HG02973 (cell line): Measurements from ENCODE around the gene COPS3.
"Not testable (repeated sequence)": the region's sequence is repeated elsewhere in the genome, so short reads cannot be mapped to it uniquely, and the experiment has no call there.

ENCODE experiments used
- ATAC-seq: cut with Tn5 transposase; IDR thresholded peaks from one replicate; pipeline ENCODE4 v1.9.1; 2021; ENCODE audit warnings: moderate library complexity; ENCODE audit not compliant: unreplicated experiment

COPS3 gene

DNA sequence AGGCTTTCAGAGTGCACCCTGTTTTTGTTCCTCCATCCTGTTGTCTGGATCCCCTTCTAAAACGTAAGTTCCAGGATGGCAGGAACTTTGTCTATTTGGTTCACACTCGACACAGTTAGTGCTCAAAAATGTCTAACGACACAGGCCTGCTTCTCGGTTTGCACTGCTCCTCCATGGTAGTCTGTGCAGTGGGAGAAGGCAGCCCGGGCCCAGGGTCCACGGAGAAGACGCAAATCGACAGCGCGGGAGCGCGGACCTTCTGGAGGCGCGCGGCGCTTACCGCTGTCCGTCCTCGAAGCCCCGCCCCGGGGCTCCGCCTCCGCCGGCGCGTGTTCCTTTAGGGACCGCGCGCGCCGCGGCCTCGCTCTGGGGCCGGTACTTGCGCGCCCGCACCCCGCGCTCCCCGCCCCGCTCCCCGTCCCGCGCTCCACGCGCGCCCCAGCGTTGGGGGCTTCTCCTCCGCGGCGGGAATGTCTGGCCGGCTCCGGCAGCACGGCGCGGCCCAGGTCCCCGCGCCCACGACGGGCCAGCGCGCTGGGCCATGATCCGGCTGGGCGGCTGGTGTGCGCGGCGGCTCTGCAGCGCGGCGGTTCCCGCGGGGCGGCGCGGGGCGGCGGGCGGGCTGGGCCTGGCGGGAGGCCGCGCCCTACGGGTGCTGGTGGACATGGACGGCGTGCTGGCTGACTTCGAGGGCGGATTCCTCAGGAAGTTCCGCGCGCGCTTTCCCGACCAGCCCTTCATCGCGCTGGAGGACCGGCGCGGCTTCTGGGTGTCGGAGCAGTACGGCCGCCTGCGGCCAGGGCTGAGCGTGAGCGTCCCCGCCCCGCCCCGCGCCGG lies 22.2 kb upstream of the COPS3 start, which contains the start of gene NT5M:
Gene NT5M (plus strand): TSS at position 364 of the 837 bp plus-strand sequence. CDS start 178 bp downstream, at position 542.
- no peak for ATAC-seq

DNA sequence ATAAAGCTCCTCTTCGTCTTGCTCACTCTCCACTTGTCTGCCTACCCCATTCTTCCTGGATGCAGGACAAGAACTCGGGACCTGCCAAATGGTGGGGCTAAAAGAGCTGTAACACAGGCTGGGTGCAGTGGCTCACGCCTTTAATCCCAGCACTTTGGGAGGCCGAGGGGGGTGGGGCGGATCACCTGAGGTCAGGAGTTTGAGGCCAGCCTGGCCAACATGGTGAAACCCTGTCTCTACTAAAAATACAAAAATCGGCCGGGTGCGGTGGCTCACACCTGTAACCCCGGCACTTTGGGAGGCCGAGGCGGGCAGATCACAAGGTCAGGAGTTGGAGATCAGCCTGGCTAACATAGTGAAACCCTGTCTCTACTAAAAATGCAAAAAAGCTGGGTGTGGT lies 20.6 kb upstream of the COPS3 start:
- not testable (repeated sequence) for ATAC-seq

DNA sequence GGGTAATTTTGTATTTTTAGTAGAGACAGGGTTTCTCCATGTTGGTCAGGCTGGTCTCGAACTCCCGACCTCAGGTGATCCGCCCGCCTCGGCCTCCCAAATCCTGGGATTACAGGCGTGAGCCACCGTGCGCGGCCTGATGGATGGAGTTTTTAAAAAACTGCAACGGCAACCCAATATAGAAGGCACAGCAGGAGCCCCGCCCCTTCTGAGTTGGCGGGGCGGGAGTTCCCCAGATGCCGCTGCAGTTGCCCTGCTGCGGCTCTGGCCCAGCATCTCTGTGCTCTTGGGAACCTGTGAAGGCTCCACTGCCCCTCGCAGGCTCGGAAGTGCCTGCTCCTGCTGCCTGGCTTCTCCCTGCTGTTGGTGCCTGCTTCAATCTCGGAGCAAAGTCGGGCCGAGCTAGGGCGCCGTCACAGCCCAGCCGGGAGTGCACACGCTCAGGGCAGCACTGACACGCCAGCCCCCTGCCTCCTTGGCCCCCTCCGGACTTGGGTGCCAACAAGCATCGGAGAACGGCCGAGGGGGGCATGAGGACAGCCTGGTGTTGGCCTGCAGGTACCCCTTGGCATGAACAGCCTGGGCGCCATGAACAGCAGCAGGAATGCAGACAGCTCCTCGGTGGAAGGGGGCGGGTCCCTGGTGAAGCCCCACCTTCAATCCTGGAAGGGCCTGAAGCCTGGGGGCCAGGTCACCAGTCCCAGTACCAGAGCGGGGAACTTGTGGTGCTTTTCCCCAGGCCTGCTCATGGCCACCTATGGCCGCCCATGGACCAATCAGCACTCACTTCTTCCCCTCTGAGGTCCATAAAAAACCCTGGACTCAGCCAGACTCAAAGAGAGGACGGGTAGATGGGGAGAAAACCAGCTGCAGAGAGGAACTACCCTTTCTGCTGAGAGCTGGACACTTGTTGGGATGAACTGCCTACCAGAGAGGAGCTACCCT lies 19.9 kb upstream of the COPS3 start:
- ATAC-seq, result no peak

DNA sequence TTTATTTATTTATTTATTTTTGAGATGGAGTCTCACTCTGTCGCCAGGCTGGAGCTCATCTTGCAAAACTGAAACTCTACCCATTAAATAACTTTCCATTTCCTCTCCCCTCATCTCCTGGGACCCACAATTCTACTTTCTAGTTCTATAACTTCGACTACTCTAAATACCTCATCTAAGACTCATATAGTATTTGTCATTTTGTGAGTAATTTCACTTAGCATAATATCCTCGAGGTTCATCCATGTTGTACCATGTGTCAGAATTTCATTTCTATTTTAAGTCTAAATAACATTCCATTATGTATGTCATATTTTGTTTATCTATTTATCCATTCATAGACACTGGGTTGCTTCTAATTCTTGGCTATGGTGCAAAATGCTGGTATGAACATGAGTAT lies 17.1 kb upstream of the COPS3 start:
- ATAC-seq, result no peak

DNA sequence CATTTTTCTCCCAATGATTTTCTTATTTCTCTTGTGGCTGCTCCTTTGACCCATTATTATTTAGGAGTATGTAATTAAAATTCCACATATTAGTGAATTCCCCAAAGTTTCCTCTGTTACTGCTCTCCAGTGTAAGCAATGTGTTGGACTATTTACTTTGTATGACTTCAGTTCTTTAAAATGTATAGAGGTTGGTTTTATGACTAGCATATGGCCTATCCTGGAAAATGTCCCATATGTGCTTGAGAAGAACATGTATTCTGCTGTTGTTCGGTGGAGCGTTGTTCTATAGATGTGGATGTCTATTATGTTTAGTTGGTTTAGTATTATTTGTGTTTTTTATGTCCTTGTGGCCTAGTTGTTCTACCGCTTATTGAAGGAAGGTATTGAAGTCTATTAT lies 16.2 kb upstream of the COPS3 start:
- ATAC-seq, result no peak

DNA sequence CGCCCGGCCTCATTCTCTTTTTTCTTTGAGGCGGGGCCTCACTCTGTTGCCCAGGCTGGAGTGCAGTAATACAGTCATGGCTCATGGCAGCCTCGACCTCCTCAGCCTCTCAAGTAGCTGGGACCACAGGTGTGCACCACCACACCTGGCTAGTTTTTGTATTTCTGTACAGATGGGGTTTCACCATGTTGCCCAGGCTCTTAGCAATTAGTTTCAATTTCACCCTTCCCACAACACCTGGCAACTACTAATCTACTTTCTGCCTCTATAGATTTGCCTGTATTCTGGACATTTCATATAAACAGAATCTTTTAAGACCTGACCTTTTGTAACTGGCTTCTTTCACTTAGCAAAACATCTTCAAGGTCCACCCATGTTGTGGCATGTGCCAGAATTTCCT lies 14.1 kb upstream of the COPS3 start:
- no peak for ATAC-seq

DNA sequence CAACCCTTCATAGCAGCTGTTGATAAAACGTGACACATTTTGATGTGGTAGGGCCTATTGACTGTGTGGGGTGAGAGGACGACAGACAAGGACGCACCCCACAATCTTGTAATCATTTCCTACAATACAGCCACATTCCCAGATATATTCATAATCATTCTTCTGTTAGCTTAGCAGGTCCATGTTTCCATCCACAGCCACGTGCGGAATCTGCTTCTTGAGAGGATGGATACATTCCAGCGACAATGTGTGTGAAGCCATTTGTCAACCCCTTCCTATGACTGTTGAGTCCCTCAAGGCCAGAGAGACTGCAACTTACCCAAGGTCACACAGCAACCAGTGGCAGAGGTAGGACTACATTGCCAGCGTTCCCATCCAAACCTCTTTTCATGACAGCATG lies 8.7 kb upstream of the COPS3 start:
- no peak for ATAC-seq

DNA sequence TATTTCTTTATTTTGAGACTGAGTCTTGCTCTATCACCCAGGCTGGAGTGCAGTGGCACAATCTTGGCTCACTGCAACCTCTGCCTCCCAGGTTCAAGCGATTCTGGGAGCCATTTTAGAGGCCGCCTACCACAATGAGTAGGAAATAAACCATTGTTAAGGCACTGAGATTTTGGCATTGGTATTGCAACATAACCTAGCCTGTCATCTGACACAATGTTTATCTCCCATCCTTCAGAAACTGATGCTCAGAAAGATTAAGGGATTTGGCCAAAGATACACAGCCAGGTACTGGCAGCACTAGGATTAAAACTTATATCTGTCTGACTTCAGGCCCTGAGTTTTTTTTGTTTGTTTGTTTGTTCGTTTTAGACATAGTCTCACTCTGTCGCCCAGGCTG lies 8.0 kb upstream of the COPS3 start:
- no peak for ATAC-seq

DNA sequence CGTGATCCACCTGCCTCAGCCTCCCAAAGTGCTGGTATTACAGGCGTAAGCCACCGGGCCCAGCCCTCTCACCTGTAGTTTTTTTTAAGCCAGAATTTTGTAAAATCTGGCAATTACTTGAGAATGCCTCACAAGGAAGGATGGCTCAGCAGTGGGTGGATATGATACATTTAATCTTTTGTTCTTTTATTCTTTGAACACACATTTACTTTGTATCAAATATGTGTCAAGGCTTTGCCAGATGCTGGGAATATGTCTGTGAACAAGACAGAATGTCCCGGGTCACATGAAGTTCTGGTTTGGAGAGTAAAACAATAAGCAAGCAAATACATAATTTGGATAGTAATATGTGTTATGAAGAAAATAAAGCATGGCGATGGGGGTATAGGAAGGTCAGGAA lies 4.9 kb upstream of the COPS3 start:
- no peak for ATAC-seq

DNA sequence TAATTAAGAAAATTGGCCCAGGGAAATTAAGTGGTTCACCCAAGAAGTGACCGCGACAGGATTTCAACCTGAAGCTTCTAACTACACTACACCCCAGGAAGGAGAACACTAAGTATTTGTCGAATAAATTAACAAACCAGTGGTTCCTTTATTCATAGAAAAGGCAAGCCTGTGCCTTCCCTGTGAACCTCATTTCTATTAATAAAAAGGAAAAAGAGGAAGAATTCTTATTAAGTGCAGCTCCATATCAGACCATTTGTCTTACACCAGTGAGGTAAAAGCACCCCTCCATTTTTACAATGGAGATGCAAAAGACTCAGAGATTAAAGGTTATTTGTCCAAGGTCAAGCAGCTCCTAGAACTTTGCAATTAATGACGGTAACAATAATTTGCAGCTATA lies 1.7 kb downstream of the COPS3 start:
- no peak for ATAC-seq

DNA sequence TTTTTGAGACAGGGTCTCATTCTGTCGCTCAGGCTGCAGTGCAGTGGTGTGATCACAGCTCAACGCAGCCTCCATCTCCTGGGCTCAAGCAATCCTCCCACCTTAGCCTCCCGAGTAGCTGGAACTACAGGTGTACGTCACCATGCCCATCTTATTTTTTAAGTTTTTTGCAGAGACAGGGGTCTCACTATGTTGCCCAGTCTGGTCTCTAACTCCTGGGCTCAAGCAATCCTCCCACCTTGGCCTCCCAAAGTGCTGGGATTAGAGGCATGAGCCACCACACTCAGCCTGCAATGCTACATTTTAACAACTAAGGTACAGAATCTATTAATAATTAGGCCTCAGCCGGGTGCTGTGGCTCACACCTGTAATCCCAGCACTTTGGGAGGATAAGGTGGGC lies 3.6 kb downstream of the COPS3 start:
- not testable (repeated sequence) for ATAC-seq

DNA sequence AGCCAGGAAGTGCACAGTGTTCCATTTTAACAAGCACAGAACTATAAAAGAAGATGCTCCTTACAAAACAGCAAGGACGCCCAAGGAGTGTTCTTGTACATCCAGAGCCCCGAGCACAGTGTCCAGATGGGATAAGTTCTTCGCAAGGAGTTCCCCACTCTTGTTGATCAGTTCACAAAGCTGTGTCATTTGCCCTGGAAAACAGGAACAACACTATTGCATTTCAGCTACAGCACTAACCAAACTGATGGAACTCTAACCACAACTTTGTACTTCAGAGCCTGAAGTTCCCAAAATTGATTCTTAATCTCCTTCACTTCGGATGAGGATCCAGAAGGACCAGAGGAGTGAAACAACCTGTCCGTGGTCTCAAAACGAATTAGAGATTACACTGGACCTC lies 5.1 kb downstream of the COPS3 start:
- ATAC-seq, result no peak

DNA sequence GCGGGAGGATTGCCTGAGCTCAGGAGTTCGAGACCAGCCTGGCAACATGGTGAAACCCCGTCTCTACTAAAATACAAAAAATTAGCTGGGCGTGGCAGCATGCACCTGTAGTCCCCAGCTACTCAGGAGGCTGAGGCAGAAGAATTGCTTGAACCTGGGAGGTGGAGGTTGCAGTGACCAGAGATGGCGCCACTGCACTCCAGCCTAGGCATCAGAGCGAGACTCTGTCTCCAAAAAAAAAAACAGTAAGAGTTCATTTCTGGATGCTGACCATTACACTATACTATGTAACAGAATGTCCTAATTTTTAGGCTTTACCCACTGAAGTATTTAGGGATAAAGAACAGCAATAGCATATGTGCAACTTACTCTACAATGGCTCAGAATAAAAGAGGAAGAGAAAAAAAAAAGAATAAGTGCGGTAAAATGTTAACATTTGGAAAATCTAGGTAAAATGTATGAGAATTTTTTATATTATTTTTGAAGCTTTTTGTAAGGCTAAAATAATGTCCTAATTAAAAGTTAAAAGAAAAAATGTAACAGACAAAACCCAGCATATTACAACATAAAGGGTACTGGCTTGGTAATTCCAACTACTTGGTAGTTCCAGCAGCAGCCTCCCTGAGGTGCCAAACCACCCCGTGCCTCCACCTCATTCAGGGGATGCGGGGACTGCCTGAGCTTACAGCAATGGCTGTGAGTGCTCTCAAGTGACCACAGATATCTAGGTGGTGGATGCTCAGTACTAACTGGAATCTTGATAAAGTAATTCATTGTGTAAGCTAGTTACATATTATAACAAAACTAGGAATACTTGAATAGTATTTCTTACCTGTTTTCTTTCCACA lies 10.9 kb downstream of the COPS3 start:
- no peak for ATAC-seq

DNA sequence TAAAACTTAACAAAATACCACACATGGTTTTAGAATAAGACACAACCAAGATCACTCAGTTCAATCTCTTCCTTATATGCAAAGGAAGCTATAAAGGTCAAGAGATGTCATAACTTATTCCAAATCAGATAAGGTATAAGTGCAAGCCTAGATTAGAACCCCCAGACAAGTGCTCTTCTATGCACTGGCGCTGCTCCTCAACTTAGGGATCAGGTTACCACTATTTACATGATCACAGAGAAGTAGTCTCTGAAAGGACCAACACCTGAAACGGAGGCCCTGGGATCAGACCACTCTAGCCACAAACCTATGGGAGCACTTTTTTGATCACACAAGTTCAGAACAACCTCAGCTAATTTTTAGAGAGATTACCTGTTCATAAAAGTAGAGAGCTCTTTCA lies 16.6 kb downstream of the COPS3 start:
- no peak for ATAC-seq

DNA sequence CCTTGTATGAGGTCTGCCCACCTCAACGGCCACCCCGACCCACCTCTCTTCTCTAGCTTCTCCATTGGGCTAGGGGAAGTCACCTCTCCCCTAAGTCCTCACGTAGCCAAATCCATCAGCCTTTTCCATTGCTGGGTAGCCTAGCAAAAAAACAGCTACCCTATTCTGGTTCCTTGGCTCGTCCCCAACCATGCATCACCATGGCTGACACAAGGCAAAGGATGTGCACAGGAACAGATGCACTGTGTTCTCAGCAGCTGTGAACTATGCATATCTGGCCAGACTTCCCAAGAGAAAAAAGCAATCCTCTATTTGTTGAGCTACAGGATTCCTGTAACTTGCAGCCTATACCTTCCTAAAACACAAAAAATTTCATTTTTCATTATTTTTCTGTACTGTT lies 22.0 kb downstream of the COPS3 start:
- ATAC-seq, result no peak

DNA sequence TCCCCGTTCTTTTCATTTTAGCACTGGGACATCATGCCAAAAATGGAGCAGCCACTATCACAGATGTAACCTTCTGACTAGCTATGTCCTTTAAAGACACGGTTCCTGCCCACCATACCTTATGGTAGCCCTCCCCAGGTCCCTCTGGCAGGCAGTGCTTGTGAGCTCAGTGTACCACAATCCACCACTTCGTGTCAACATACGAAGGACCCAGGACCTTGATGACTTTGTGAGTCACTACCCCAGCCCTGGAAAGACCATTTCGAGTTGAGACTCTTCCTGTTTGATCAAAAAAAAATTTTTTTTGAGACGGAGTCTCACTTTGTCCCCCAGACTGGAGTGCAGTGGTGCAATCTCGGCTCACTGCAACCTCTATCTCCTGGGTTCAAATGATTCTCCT lies 23.0 kb downstream of the COPS3 start:
- ATAC-seq, result no peak

DNA sequence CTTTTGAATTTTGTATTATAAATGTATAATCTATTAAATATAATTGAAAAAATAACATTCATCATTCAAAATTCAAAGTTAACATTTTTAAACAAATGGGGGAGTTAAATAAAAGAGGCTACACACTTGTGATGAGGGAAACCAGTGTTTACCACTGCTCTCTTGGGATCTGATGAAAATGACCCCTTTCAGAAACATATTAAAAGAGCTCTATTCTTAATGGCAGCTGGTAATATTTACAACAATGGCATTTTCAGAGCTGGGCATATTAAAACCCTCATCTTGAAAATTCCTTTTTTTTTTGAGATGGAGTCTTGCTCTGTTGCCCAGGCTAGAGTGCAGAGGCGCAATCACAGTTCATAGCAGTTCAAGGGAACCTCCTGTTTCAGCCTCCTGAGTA lies 24.7 kb downstream of the COPS3 start:
- ATAC-seq, result no peak

DNA sequence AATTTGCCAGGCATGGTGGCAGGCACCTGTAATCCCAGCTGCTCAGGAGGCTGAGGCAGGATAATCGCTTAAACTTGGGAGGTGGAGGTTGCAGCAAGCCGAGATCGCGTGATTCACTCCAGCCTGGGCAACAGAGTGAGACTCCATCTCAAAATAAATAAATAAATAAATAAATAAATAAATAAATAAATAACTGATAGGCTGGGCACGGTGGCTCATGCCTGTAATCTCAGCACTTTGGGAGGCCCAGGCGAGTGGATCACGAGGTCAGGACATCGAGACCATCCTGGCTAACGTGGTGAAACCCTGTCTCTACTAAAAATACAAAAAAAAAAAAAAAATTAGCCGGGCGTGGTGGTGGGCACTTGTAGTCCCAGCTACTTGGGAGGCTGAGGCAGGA lies 25.4 kb downstream of the COPS3 start:
- not testable (repeated sequence) for ATAC-seq

DNA sequence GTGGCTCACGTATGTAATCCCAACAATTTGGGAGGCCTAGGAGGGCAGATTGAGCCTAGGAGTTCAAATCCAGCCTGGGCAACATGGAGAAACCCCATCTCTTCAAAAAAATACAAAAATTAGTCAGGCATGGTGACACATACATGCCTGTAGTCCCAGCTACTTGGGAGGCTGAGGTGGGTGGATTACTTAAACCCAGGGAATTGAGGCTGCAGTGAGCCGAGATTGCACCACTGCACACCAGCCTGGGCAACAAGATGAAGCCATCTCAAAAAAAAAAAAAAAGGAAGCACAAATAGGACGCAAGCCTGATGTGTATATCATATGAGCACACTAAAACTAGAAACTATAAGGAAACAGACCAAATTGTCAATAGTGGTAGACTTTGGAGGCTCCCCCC lies 27.0 kb downstream of the COPS3 start:
- ATAC-seq, result no peak

DNA sequence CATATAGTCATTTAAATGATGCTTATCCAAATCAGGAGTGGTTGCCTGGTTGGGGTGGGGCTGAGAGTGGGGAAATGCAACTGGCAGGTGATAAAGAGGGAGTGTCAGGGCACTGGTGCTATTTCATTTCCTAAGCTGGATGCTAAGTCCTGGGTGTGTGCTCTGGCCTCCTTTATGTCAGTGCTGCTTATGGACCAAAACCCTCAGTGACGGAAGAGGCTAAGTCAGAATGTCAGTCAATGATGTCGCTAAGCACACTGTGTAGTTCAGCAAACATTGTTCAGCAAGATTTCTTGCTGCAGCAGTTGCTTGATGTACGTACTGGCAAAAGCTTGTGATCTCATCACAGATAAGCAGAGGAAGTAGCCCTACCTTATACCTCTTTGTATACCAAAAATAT lies 27.6 kb downstream of the COPS3 start:
- no peak for ATAC-seq

DNA sequence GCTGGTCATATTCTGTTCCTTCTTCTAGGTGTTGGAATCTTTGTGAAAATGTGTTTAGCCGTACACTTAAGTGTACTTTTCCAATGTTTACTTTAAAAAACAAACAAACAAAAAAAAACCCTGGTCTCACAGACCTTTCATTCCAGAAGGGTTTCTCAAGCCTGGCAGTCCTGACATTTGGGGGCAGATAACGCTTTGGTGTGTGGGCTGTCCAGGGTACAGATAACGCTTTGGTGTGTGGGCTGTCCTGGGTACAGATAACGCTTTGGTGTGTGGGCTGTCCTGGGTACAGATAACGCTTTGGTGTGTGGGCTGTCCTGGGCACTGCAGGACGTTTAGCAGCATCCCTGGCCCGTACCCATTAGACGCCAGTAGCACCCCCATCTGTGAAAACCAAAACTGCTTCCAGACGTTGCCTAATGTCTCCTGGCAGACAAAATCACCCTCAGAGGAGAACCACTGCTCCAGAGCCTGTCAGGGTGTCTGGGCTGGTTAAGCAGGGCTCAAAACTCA lies 28.8 kb downstream of the COPS3 start:
- ATAC-seq, result no peak
